AG04449 (cell line): Measurements from ENCODE around the gene SLC37A2.

Experiments used
- CTCF ChIA-PET: fragments of 350-600 bp; formaldehyde crosslinking; extraction: SDS; loops from one replicate; lab custom pipeline; 2021; ENCODE audit warnings: antibody characterized with exemption; lab: Yijun Ruan, JAX
- POLR2A ChIA-PET: fragments of 400-600, 350-600 bp; formaldehyde crosslinking; extraction: SDS; loops from one replicate; lab custom pipeline; 2020; ENCODE audit warnings: antibody characterized with exemption, inconsistent platforms; lab: Yijun Ruan, JAX
- DNase-seq: peaks from one replicate; pipeline ENCODE4 v3.0.0-alpha.2; 2010; ENCODE audit warnings: low read depth, low spot score
- H3K4me3 ChIP-seq: 2 replicates; pipeline ENCODE4 v1.5.1; 2011; ENCODE audit warnings: low read depth, mild to moderate bottlenecking, control low read depth, low read length
- TF ChIP-seq, protein P1 (sequence below): IDR thresholded peaks from one replicate; pipeline ENCODE4 v1.5.1; 2011; ENCODE audit warnings: mild to moderate bottlenecking, moderate library complexity, low read length, control low read depth, inconsistent platforms; ENCODE audit not compliant: insufficient read depth; ENCODE audit errors: missing control alignments

Gene SLC37A2

DNA sequence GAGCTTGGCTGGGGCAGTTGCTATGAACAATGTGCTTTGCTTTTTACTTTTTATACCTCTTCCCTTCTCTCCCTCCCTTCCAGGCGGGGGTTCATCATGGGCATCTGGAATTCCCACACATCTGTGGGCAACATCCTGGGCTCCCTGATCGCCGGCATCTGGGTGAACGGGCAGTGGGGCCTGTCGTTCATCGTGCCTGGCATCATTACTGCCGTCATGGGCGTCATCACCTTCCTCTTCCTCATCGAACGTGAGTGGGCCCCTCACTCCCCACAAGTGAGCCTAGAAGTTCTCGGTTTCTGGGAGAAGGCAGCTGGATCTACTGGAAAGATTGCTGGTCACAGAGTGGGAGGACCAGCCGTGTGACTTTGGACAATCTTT, 17.4 kb downstream of the SLC37A2 start:
- no peak for DNase-seq
- ChIA-PET POLR2A (no interaction called here), CTCF (interaction anchor here (1.1 to 5.7 kb wide), 3 partner anchors 10 to 345 kb away, joined by 3 to 31 read pairs (median 3); no protein-coding TSS in a partner anchor)
- H3K4me3 ChIP-seq = no peak overlapping the region
- TF ChIP-seq, protein P1, sequence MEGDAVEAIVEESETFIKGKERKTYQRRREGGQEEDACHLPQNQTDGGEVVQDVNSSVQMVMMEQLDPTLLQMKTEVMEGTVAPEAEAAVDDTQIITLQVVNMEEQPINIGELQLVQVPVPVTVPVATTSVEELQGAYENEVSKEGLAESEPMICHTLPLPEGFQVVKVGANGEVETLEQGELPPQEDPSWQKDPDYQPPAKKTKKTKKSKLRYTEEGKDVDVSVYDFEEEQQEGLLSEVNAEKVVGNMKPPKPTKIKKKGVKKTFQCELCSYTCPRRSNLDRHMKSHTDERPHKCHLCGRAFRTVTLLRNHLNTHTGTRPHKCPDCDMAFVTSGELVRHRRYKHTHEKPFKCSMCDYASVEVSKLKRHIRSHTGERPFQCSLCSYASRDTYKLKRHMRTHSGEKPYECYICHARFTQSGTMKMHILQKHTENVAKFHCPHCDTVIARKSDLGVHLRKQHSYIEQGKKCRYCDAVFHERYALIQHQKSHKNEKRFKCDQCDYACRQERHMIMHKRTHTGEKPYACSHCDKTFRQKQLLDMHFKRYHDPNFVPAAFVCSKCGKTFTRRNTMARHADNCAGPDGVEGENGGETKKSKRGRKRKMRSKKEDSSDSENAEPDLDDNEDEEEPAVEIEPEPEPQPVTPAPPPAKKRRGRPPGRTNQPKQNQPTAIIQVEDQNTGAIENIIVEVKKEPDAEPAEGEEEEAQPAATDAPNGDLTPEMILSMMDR = no peak

DNA sequence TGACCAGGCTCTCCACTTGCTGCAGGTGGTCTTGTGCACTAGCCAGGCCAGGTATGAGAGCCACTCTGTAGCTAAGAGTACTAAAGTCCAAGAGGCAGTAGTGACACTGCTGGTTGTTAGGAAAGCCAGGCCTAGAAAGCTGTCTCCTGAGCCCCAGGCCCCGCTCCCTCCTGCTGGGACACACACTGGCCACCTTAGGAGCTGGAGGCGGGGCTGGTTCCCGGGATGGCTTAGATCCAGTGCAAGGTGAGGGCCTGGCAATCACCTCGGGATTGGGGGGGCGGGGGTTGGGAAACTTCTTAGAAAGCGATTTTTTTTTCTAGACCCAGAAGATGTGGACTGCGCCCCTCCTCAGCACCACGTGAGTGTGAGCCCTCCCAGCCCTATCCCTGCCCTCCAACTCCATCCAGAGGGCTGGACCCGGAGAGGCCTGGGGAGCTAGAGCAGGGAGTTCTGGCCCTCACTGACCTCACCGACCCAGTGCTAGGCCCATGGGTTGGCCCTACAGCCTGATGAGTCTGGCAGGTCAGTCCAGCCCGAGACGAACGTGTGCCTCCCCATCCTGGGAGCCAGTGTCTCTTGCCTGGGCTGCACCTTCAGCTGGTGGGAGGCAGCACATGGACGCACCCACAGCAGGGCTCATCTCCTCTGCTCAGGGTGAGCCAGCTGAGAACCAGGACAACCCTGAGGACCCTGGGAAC, 18.1 kb downstream of the SLC37A2 start:
- POLR2A ChIA-PET = no interaction called here
- TF ChIP-seq, protein P1 = no peak
- H3K4me3 ChIP-seq = no peak overlapping the region
- CTCF ChIA-PET = interaction anchor here (1.1 to 5.7 kb wide), 4 partner anchors 10 to 344 kb away, joined by 3 to 31 read pairs (median 3); no protein-coding TSS in a partner anchor
- no peak for DNase-seq

DNA sequence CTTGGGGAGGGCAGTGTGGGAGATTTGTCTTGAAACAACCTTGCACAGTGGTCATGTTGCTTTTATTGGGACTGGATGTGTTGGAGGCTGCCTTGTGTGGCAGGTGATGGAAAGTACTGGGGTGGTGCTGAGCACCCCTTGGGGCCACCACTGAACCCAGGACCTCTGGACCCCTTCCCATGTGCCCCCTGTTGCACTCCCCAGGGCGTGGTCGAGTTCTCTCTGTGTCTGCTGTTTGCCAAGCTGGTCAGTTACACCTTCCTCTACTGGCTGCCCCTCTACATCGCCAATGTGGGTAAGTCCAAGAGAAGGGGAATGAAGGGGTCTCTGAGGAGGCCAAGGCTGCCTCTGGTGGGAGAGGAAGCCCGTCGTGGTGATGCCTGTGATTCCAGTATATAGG, 18.9 kb downstream of the SLC37A2 start:
- POLR2A ChIA-PET = interaction anchor here (1.3 kb wide), 1 partner anchor 10 kb away, joined by 5 read pairs; no protein-coding TSS in a partner anchor
- no peak overlapping the region for H3K4me3 ChIP-seq
- CTCF ChIA-PET = interaction anchor here (1.0 to 2.4 kb wide), 5 partner anchors 10 to 272 kb away, joined by 3 to 12 read pairs (median 4); no protein-coding TSS in a partner anchor
- no peak for DNase-seq
- TF ChIP-seq, protein P1 = no peak

DNA sequence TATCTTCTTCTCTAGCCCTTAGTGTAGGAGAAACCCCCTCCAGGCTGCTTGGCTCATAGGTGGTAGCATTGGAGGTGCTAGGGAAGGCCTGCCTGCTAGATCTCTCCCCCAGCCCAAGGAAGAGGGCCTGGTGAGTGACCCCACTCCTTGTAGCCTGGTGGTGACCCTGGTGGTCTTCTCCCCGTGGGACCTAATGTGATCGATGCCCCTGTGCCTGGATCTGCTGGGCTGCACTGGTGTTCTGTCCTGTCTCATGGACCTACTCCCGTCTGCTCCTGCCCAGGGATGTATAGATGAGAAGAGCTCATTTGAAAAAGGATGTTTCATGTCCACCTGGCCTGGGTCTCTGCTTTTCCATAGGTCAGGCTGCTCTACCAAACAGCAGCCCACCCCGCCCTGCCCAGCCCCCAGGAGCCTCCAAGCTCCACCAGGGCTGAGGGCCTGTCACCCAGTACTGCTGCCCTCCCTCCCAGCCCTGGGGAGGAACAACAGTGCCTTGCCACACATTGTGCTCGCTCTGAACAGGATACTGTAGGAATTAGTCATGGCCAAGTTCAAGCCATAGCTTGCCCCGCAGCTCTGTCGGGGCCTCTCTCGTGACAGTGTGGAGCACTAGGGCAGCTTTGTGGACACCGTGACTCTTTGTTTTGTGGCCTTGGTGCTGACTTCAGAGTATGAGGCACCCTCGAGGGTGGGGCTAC, 19.7 kb downstream of the SLC37A2 start:
- TF ChIP-seq, protein P1 = no peak
- ChIA-PET CTCF (interaction anchor here (0.9 to 2.4 kb wide), 9 partner anchors 9 to 282 kb away, joined by 3 to 12 read pairs (median 4); no protein-coding TSS in a partner anchor), POLR2A (interaction anchor here (0.8 to 1.3 kb wide), 3 partner anchors 11 to 282 kb away, joined by 3 to 5 read pairs (median 3); partner anchors contain the start of gene TMEM218)
- peak; percentile 23 for DNase-seq
- no peak overlapping the region for H3K4me3 ChIP-seq

DNA sequence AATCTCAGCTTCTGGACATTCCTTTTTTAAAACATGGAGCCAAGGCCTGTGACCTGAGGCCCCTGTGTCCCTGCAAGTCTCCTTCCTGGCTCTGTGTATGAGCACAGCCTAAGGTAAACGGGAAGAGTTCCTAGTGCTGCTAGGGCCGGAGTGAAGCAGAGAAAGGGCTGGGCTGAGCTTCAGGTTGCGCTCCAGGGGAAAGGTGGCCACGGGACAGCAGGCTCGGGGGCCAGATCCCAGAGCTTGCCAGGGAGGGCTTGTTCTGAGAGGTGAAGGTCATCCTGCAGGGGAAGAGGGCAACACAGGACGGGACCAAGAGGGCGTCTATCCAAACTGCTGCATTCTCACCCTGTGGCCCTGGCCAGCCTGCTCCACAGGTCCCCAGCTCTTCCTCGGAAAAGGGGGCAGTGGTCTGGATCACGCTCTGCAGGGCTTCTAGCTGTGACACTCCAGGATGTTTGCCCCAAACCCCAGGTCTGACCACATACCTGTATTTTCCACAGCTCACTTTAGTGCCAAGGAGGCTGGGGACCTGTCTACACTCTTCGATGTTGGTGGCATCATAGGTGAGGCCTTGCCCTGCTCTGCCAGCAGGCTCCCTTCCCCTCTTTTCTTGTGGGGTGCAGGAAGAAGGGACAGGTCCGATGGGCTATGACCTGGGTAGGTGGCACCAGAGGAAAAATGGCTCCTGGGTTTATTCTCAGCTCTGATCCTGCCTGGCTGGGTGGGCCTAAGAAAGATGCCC, 20.4 kb downstream of the SLC37A2 start:
- H3K4me3 ChIP-seq = no peak overlapping the region
- TF ChIP-seq, protein P1 = no peak
- POLR2A ChIA-PET = interaction anchor here (1.1 to 1.3 kb wide), 2 partner anchors 11 to 28 kb away, joined by 3 to 5 read pairs; partner anchors contain the start of gene TMEM218
- no peak for DNase-seq
- CTCF ChIA-PET = interaction anchor here (0.9 to 2.4 kb wide), 10 partner anchors 8 to 350 kb away, joined by 3 to 12 read pairs (median 4); no protein-coding TSS in a partner anchor
